MG63 (cell line): Measurements from ENCODE around the gene SFTPB. TPM values are rescaled to one million over a fixed set of nuclear protein-coding genes. Genes with fewer than 3 reads are reported as not detected.

Source experiments
- DNase-seq: peaks from one replicate; pipeline ENCODE4 v3.0.0-alpha.2; 2020
- H3K27me3 ChIP-seq: fragments of 250-450 bp; sonication (Bioruptor Pico); 2 replicates; pipeline ENCODE4 v1.5.1; 2020; ENCODE audit warnings: mild to moderate bottlenecking, moderate library complexity
- H3K36me3 ChIP-seq: fragments of 250-450 bp; sonication (Bioruptor Pico); 2 replicates; pipeline ENCODE4 v1.5.1; 2020; ENCODE audit warnings: mild to moderate bottlenecking, moderate library complexity
- H3K4me3 ChIP-seq: fragments of 250-450 bp; sonication (Bioruptor Pico); 2 replicates; pipeline ENCODE4 v1.5.1; 2020; ENCODE audit warnings: mild to moderate bottlenecking, moderate library complexity
- H3K9me3 ChIP-seq: fragments of 250-450 bp; sonication (Bioruptor Pico); 2 replicates; pipeline ENCODE4 v1.5.1; 2020; ENCODE audit warnings: mild to moderate bottlenecking, moderate library complexity
- total RNA-seq: library from RNA; depleted of rRNA; stranded (reverse); fragments of >200 nt; shearing (Covaris generic); gene quantifications from 2 replicates; pipeline ENCODE4 v1.2.3, GENCODE V29; 2014; ENCODE audit warnings: low replicate concordance

The SFTPB gene
- total RNA-seq, 1 experiment from 2014 or later: 0.16 TPM

GRCh38 chr2:85705680-85706039 is 37.7 kb upstream of the SFTPB start:
- H3K4me3 ChIP-seq: no peak overlapping the region
- H3K36me3 ChIP-seq: no peaks in the 10 kb centered on the region
- H3K27me3 ChIP-seq: no peaks in the 10 kb centered on the region
- DNase-seq: peak; percentile 71
- H3K9me3 ChIP-seq: no peaks in the 10 kb centered on the region

DNA sequence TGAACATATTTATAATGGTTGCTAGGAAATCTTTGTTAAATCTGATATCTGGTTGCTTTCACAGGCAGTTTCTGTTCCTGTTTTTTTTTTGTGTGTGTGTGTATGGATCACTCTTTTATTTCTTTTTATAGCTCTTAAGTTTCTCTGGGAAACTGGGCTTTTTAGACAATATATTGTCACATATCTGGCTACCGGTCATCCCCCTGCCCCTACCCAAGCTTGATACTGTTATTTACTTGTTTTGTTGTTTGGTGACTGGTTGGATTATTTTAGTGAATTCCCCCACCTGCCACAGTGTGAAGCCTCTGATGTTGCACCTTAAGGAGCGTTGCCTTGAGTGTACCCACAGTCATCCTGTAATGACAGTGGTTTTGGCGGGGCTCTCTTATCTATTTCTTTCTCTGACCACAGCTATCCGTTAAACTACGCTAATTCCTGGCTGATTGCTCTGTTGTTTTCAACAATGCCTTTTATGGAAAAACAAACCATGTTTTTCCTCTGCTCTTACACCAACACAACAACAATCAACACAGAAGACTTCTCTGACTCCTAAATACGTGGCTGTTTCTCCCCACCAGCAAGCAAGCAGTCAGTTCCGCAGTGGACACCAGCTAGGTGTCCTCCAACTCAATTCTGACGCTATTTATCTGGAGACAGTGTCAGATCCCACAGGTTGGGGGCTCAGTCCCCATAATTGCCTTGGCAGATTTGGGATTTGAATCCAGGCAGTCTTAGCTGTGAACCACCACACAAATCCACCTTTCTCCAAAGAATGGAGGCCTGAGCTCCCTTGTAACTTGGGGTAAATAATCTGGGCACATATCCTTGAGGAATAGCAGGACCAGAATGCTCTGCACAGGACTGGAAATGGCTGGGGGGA is 37.0 kb upstream of the SFTPB start:
- DNase-seq: no peak
- no peaks in the 10 kb centered on the region for H3K36me3 ChIP-seq
- H3K4me3 ChIP-seq: no peak overlapping the region
- H3K9me3 ChIP-seq: no peaks in the 10 kb centered on the region
- no peaks in the 10 kb centered on the region for H3K27me3 ChIP-seq

DNA sequence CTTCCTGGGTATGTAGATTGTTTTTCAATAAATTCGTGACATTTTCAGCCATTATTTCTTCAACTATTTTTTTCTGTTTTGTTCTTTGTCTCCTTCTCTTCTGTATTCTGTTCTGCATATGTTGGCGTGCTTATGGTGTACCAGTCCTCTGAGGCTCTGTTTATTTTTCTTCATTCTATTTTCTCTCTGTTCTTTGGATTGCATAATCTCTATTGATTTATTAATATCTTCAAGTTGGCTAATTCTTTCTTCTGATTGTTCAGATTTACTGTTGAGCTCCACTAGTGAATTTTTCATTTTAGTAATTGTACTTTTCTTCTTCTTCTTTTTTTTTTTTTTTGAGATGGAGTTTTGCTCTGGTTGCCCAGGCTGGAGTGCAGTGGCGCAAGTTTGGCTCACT is 36.0 kb upstream of the SFTPB start:
- Histone ChIP-seq H3K4me3 (no peak overlapping the region), H3K9me3 (0 out of 2 replicates have a peak, but pooled peaks cover 2% of the 10 kb centered on the region), H3K36me3 (no peaks in the 10 kb centered on the region), H3K27me3 (no peaks in the 10 kb centered on the region)
- no peak for DNase-seq

DNA sequence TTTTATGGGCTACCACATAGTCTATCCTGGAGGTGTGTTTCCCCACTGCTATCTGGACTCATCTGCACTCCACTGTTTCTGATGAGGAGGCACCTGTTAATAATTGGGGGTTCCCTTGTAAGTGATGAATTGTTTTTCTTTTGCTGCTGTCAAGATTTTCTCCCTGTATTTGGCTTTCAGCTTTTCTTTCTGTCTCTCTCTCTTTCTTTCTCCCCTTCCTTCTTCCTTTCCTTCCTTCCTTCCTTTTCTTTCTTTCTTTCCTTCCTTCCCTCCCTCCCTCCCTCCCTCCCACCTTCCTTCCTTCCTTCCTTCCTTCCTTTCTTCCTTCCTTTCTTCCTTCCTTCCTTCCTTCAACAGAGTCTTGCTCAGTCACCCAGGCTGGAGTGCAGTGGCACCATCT is 35.3 kb upstream of the SFTPB start:
- 0 out of 2 replicates have a peak, but pooled peaks cover 2% of the 10 kb centered on the region for H3K9me3 ChIP-seq
- no peaks in the 10 kb centered on the region for H3K27me3 ChIP-seq
- DNase-seq: no peak
- no peaks in the 10 kb centered on the region for H3K36me3 ChIP-seq
- no peak overlapping the region for H3K4me3 ChIP-seq

DNA sequence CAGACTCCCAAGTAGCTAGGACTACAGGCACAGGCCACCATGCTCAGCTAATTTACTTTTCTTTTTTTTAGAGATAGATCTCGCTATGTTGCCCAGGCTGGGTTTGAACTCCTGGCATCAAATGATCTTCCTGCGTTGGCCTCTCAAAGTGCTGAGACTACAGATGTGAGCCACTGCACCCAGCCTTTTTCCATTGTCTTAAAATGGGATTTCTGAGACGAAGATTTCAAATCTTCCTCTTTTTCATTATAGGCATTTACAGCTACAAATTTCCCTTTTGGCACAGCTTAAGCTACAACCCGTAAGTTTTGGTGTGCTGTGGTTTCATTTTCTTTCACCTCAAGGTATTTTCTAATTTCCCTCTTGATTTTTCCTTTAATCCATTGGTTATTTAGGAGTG is 34.8 kb upstream of the SFTPB start:
- Histone ChIP-seq H3K36me3 (no peaks in the 10 kb centered on the region), H3K9me3 (0 out of 2 replicates have a peak, but pooled peaks cover 2% of the 10 kb centered on the region), H3K4me3 (no peak overlapping the region), H3K27me3 (no peaks in the 10 kb centered on the region)
- DNase-seq: no peak

DNA sequence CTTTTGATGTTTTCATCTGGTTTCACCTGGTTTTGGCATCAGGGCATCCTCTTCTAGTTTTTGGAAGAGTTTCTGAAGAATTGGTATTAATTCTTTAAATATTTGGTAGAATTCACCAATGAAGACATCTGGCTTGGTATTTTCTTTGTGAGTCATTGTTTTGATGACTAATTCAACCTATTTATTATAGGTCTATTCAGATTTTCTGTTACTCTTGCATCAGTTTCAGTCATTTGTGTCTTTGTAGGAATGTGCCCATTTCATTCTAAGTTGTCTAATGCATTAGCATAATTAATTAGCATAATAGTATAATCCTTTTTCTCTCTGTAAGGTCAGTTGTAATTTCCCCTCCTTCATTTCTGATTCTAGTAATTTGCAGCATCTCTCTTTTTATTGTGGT is 34.2 kb upstream of the SFTPB start:
- Histone ChIP-seq H3K4me3 (no peak overlapping the region), H3K9me3 (0 out of 2 replicates have a peak, but pooled peaks cover 2% of the 10 kb centered on the region), H3K27me3 (no peaks in the 10 kb centered on the region), H3K36me3 (no peaks in the 10 kb centered on the region)
- DNase-seq: no peak

- Histone ChIP-seq H3K9me3 (0 out of 2 replicates have a peak, but pooled peaks cover 2% of the 10 kb centered on the region), H3K36me3 (no peaks in the 10 kb centered on the region), H3K4me3 (no peak overlapping the region), H3K27me3 (no peaks in the 10 kb centered on the region)
- no peak for DNase-seq
Measured at GRCh38 chr2:85699325-85699724, 31.3 kb upstream of the SFTPB start.

DNA sequence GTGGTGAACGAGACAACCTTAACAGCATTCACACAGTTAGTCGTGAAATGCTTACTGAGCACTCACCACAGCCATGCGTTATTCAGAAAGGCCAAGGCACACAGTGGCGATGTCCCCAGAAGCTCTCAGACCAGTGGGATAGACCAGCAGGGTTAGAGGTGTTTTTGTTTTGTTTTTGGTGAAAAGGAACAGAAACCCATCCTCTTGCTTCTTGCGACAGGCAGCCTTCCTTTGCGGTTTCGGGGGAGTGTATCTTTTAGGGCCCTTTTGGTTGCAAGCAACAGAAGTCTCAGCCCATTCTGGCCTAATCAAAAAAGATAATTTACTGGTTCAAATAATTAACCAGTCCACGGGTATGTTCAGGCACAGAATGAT is 30.9 kb upstream of the SFTPB start:
- Histone ChIP-seq H3K9me3 (0 out of 2 replicates have a peak, but pooled peaks cover 2% of the 10 kb centered on the region), H3K4me3 (no peak overlapping the region), H3K27me3 (no peaks in the 10 kb centered on the region), H3K36me3 (no peaks in the 10 kb centered on the region)
- DNase-seq: no peak

GRCh38 chr2:85698184-85698879 is 30.3 kb upstream of the SFTPB start:
- no peak for DNase-seq
- Histone ChIP-seq H3K36me3 (no peaks in the 10 kb centered on the region), H3K4me3 (no peak overlapping the region), H3K9me3 (0 out of 2 replicates have a peak, but pooled peaks cover 2% of the 10 kb centered on the region), H3K27me3 (no peaks in the 10 kb centered on the region)

- H3K27me3 ChIP-seq: no peaks in the 10 kb centered on the region
- H3K36me3 ChIP-seq: no peaks in the 10 kb centered on the region
- DNase-seq: no peak
- no peak overlapping the region for H3K4me3 ChIP-seq
- 0 out of 2 replicates have a peak, but pooled peaks cover 2% of the 10 kb centered on the region for H3K9me3 ChIP-seq
Measured at GRCh38 chr2:85697716-85698115, 29.7 kb upstream of the SFTPB start.

DNA sequence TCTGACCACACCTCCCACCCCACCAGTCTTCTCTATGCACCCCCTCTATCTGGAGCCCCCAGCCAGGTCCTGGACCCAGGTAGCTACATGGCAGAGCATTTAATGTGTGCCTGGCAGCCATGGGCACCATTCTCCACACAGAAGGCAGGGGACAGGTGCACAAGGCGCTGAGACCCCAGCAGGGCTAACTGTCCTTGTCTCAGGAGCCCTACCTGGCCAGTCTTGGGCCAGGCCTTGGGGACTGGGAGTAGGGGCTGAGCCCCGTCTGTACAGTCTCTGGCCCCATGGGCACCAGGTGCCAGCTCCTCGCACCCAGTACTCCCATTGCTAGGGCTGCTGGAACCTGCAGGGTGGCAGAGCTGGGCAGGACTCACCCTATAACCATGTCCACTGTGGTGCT is 29.1 kb upstream of the SFTPB start:
- 0 out of 2 replicates have a peak, but pooled peaks cover 2% of the 10 kb centered on the region for H3K9me3 ChIP-seq
- no peaks in the 10 kb centered on the region for H3K36me3 ChIP-seq
- DNase-seq: no peak
- no peak overlapping the region for H3K4me3 ChIP-seq
- H3K27me3 ChIP-seq: no peaks in the 10 kb centered on the region

DNA sequence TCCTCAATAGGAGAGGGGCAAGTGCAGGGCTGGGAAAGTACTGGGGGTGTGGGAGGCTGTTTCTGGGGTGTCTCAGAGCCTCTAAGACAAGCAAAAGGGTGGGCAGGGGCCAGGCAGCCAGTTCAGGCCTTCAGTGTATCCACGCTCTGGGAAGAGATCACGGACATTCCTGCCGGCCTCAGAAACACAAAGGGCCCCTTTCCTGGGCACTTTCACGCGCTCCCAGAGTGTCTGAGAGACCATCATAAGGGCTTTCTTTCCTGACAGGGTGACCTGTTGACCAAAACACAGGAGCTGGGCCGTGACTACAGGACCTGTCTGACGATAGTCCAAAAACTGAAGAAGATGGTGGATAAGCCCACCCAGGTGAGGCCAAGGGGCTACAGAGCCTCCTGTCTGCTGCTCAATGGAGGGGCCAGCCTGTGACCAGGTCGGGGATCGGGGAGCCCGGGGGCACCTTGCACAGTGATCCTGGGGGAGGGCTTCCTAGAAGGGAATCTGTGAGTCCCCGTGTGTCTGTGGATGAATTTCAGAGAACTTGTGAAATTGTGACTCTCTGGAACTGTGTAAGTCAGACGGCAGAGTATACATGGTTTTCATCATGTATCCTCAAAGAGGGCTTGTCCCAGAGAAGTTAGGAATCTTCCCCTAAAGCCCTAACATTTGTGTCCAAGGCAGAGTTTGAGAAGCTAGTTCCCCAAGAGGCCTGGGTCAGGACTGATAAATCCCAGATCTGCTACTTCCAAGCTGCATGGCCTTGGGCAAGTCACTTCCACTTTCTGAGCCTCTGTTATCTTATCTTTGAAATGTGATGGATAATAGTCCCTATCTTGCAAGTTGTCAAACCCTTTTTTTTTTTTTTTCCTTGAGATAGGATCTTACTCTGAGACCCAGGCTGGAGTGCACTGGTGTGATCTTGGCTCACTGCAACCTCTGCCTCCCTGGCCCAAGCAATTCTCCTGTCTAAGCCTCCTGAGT is 28.0 kb upstream of the SFTPB start:
- DNase-seq: no peak
- Histone ChIP-seq H3K27me3 (no peaks in the 10 kb centered on the region), H3K4me3 (no peak overlapping the region), H3K9me3 (0 out of 2 replicates have a peak, but pooled peaks cover 2% of the 10 kb centered on the region), H3K36me3 (no peaks in the 10 kb centered on the region)

DNA sequence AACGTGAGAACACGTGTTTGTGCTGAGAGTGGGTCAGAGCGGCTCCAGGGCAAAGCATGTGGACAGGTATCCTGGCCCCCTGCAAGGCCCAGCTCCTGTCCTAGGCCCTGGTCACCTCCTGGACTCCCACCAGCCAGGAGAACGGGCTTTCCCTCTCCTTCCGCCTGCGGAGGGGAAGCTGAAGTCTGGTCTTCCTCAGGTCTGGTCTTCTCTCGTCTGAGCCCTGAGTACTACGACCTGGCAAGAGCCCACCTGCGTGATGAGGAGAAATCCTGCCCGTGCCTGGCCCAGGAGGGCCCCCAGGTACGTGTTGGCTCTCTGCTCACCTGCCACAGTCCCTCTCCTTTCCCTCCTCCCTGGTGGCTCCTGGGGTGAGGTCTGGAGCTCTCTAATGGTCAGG is 27.1 kb upstream of the SFTPB start:
- H3K27me3 ChIP-seq: no peaks in the 10 kb centered on the region
- H3K4me3 ChIP-seq: no peak overlapping the region
- H3K36me3 ChIP-seq: no peaks in the 10 kb centered on the region
- DNase-seq: no peak
- H3K9me3 ChIP-seq: 0 out of 2 replicates have a peak, but pooled peaks cover 2% of the 10 kb centered on the region

GRCh38 chr2:85694052-85695025 is 26.3 kb upstream of the SFTPB start, which contains the start of gene GNLY:
GNLY (plus strand) TSS chr2:85694358; CDS start chr2:85694419, 61 bp downstream.
- no peak for DNase-seq
- Histone ChIP-seq H3K9me3 (no peaks in the 10 kb centered on the region), H3K4me3 (no peak within 1 kb of the TSS), H3K36me3 (no peaks in the 10 kb centered on the region), H3K27me3 (no peaks in the 10 kb centered on the region)

GRCh38 chr2:85692039-85692645 is 24.1 kb upstream of the SFTPB start:
- no peak overlapping the region for H3K4me3 ChIP-seq
- no peak for DNase-seq
- H3K27me3 ChIP-seq: no peaks in the 10 kb centered on the region
- H3K9me3 ChIP-seq: no peaks in the 10 kb centered on the region
- no peaks in the 10 kb centered on the region for H3K36me3 ChIP-seq
